Right ventricle myocardium superior (tissue), 1 donor: ENCODE results near the gene HMGXB3. TPM values are rescaled to one million over a fixed set of nuclear protein-coding genes. Genes with fewer than 3 reads are reported as not detected.
A peak's percentile ranks its signal among the peaks of the same experiment; 100 is the strongest.

Experiments used
- ATAC-seq: fragments of 200-7000 bp; cut with Tn5 transposase; one replicate; pipeline ENCODE4 v1.9.1; 2020; ENCODE audit warnings: mild to moderate bottlenecking; ENCODE audit not compliant: poor library complexity
- DNase-seq: peaks from one replicate; pipeline ENCODE4 v3.0.0-alpha.2; 2020
- intact Hi-C: fragments of 100-400 bp; cut with DNase I; formaldehyde crosslinking; loops from one replicate; pipeline ENCODE4 v1.11.2; 2022
- total RNA-seq: library from RNA; stranded (reverse); fragmentation: NEBNext Ultra II Directional; extraction: Animal tissue kit (Norgen Biotek cat#: 25700); gene quantifications from one replicate; pipeline ENCODE4 v1.2.1, GENCODE V29; 2021
- donor health status: DM: no; HTN: yes; CAD: no; lungs with severe emphysema.

The HMGXB3 gene
- total RNA-seq, 1 donor from 2014 or later: 13.8 TPM

- DNase-seq (no peak), ATAC-seq (no peak)
- intact Hi-C loops: no loop called here
Measured at GRCh38 chr5:149975409-149975808, 25.1 kb upstream of the HMGXB3 start.

DNA sequence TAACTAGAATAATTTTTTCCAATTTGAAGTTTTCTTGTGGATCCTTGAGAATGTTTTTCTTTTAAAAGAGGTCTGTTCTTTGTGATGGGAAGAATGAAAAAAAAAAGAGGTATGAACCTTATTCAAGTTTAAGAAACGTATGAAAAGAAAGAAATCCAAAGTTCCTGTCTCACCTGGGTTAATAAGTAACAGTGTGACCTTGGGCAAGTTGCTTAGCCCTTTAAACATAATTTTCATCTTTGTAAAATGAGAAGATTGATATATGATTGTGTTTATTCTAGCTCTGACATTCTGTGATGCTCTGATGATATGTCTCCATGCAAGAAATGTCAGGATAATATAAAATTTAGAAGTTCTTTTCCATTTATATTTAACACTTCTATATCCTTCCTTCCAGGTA is 20.6 kb upstream of the HMGXB3 start:
- no peak for ATAC-seq
- intact Hi-C loops: no loop called here
- DNase-seq: no peak

- intact Hi-C loops: no loop called here
- no peak for ATAC-seq
- no peak for DNase-seq
Measured at GRCh38 chr5:149981206-149981605, 19.3 kb upstream of the HMGXB3 start.

DNA sequence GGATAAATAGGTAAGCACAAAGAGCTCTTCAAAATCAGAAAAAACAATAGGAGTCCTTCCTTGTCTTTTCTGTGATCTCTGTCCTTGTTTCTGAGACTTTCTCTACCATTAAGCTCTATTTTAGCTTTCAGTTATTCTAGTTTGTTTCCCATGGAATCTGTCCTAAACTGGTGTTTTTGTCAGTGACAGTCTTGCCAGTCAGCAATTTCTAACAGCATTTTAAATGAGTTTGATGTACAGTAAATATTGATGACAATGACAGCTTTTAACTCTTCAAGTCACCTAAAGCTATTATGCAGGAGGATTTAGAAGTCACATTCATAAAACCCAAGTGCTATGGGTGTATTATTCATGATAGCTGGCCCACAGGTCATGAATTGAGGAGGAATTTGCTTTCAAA is 18.0 kb upstream of the HMGXB3 start:
- DNase-seq (no peak), ATAC-seq (no peak)
- intact Hi-C loops: no loop called here

DNA sequence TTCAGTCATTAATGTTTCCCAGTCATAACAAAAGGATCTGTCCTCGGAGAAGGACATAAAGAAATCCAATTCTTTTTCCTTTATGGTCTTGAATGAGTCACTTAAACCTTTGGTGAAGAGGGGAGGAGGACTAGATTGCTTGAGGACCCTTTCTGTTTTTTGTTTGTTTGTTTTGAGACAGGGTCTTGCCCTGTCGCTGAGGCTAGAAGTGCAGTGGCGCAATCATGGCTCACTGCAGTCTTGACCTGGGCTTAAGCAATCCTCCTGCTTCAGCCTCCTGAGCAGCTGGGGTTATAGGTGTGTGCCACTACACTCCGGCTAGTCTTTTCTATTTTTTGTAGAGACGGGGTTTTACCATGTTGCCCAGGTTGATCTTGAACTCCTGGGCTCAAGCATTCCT is 12.4 kb upstream of the HMGXB3 start:
- intact Hi-C loops: no loop called here

GRCh38 chr5:149990518-149991376 is 9.8 kb upstream of the HMGXB3 start:
- DNase-seq (peak; percentile 64), ATAC-seq (peak; percentile 85)
- intact Hi-C loops: loop anchor here (2.0 to 5.0 kb wide), 2 partner anchors 158 to 354 kb away; no protein-coding TSS in a partner anchor

More for the DNA sequence above, 12.4 kb upstream of the HMGXB3 start:
- no peak for ATAC-seq
- DNase-seq: no peak

DNA sequence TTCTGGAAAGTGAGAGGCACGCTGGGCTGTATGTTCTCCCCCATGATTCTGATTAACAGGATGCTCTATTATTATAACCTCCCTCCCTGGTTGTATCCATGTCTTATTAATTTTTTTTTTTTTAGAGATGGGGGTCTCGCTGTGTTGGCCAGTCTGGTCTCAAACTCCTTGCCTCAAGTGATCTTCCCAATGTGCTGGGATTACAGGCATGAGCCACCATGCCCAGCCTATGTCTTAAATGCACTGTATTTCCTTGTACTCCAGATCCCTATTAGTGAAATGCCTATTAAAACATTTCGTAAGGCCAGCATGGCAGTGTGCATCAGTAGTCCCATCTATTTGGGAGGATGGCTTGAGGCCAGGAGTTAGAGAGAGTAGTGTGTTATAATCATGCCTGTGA is 7.1 kb upstream of the HMGXB3 start:
- no peak for DNase-seq
- intact Hi-C loops: loop anchor here (5.0 kb wide), 1 partner anchor 161 kb away; no protein-coding TSS in a partner anchor
- ATAC-seq: no peak

DNA sequence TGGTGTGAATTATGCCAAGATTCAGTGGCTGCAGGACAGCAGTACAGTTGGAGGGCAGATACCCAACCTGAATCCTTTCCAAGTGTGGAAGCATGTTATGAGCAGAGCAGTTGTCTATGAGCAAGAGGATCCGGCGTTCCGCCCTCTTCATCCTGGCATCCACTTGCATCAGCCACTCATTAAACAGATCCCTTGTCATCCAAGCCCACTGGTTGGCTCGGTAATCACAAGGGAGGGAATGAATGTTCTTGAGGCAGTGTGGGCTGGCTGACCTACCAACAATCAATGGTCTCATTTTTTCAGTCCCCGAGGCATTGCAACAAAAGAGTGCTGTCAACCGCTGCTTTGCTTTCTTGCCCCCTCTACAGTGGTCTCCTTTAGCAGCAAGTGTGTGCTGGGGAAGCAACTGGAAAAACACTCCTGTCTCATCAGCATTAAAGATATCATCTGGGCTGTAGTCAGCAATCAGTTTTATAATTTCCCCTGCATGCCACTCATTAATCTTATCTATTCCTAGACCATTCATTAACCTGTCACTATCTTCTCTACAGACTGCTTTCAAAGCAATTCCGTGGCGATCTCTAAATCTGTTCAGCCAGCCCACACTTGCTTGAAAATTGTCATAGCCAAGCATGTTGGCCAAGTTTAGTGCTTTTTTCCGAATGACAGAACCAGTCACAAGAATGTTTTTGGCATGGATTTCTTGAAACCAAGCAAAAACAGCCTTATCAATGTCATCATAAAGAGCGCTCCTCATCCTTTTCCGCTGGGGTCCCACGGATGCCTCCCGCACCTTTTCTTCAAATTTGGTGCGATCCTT is 4.9 kb upstream of the HMGXB3 start:
- DNase-seq (no peak), ATAC-seq (no peak)
- intact Hi-C loops: no loop called here

DNA sequence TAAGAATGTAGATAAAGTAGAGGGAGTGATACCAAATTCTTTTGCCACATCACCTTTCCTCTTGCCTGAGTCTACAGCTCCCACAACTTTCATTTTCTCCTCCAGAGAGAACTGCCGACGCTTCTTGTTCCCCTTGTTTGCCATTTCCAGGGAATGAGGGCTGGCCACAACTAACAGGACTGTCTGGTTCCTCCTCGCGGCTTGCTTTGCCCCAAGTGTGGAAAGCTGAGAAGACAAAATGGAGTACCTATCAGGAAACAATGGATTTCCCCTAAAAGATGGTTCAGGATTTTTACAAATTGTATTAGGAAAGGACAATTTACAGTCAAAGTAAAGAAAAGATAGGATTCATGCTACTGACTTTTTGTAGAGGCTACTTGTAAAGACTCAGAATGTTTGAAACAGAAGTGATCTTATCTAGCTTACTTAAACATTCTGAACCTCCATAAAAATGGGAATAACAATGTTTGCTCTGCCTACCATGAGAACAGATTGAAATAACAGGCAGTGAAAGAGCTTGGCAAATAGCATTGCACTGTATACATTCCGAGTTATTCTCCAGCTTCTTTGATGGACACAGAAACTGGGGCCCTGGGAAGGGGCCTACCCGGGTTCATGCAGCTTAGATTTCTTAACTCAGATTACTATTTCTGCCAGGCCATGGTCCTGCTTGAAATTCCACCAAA is 4.2 kb upstream of the HMGXB3 start:
- intact Hi-C loops: no loop called here
- ATAC-seq (no peak), DNase-seq (no peak)

GRCh38 chr5:149998281-149998680 is 2.3 kb upstream of the HMGXB3 start:
- ATAC-seq (no peak), DNase-seq (no peak)
- intact Hi-C loops: no loop called here

- DNase-seq (no peak), ATAC-seq (no peak)
- intact Hi-C loops: no loop called here
Measured at GRCh38 chr5:149999359-149999758, 1.2 kb upstream of the HMGXB3 start.

DNA sequence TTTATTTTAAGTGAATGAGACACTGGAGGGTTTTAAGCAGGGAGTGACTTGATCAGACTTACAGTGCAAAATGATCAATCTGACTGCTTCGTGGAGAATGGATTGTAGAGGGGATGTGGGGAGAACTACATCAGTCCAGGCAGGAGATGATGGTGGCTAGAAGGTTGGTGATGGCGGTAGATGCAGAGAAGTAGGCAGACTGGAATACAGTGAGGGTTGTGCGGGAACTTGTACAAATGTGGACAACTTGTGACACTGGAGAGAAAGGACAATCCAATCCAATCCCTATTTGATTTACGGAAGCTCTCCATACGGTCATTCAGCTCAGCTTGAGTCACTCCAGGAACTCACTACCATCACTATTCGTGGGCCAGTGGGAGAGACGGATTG is 678 bp upstream of the HMGXB3 start:
- DNase-seq (no peak), ATAC-seq (no peak)
- intact Hi-C loops: no loop called here

DNA sequence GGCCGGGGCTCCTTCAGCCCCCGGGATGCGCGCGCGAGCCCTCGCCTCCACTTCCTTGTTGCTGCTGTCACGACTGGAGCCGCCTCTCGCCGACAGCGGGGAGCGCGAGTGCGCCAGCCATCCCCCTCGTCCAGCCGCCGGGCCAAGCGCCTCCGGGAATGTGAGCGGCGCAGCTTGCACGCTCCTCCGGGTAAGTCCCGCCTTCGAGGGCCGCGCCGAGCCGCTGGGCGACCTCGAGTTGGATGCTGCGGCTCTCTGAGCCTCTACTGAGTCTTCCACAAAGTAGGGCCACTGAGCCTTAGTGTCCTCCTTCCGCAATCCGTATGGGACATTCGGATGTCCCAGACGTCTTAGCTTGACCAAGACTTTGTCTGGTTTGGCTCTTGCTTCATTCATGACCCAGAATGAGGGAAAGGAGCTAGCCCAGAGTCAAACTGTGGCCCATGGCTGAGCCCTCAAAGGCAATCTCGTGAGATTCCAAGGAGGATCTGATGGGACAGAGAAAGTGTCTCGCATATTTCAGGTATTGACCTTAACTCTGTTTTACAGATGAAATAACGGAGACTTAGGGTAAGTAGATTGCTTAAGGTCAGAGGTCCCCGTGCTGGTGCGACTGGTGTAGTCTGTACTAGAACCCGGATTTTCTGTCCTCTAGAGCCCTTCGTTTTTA is 586 bp downstream of the HMGXB3 start:
- intact Hi-C loops: no loop called here
- DNase-seq: peak; percentile 73
- peak; percentile 52 for ATAC-seq

- intact Hi-C loops: no loop called here
- DNase-seq: no peak
- peak; percentile 49 for ATAC-seq
Measured at GRCh38 chr5:150001660-150002486, 1.3 kb downstream of the HMGXB3 start.

DNA sequence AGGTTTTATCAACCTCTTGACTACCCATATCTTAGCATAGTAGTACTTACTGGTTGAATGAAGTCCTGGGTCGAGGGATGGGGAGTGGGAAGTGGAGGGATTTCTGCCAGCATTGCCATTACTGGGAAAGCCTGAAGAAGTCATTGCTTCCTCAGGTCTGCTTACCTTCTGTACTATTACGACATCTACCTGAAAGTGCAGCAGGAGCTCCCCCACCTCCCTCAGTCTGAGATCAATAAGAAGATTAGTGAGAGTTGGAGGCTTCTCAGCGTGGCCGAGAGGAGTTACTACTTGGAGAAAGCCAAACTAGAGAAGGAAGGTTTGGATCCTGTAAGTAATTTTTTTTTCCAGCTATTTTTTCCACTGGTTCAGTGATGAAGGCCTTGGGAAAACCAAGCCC is 5.8 kb downstream of the HMGXB3 start:
- ATAC-seq: no peak
- intact Hi-C loops: no loop called here
- DNase-seq: no peak

DNA sequence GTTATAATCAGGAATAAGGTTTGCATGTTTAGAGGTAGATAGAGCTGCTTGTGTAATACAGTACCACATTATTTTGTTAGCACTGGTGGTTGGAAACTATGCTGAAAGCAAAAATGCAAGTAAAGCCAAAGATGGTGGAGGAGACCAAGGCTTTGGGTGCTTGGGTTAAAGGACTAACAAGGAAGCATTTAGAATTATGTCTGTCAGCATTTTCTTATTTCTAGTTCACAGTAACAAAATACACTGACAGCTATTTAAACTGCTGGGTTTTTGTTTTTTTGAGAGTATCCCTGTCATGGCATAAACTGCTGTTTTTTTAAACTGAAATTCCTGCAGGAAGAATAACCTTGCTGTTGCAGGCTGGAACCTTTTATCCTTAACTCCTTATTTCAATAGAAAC is 6.5 kb downstream of the HMGXB3 start:
- intact Hi-C loops: no loop called here
- ATAC-seq (no peak), DNase-seq (no peak)

- intact Hi-C loops: no loop called here
- DNase-seq (no peak), ATAC-seq (peak; percentile 31)
Measured at GRCh38 chr5:150009671-150010387, 9.3 kb downstream of the HMGXB3 start.
